SK-N-SH (cell line): Measurements from ENCODE around the gene SP110. TPM values are rescaled to one million over a fixed set of nuclear protein-coding genes. Genes with fewer than 3 reads are reported as not detected.

Experiments
- CTCF ChIA-PET: fragments of 300-600, 350-600 bp; formaldehyde crosslinking; extraction: SDS; loops from one replicate; lab custom pipeline; 2021; lab: Yijun Ruan, JAX
- POLR2A ChIA-PET: fragments of 350-600 bp; sonication (Branson Sonifier 250); formaldehyde crosslinking; extraction: SDS; loops from one replicate; lab custom pipeline; 2020; ENCODE audit warnings: antibody characterized with exemption, inconsistent platforms; lab: Yijun Ruan, JAX
- DNase-seq: peaks from one replicate; pipeline ENCODE4 v3.0.0; 2012
- H2AFZ ChIP-seq: fragments of 200-600 bp; sonication (generic); 2 replicates; pipeline ENCODE4 v1.8.1; 2016; ENCODE audit warnings: antibody characterized with exemption, mild to moderate bottlenecking, low read depth
- H3F3A ChIP-seq: fragments of 200-600 bp; sonication (generic); replicated peaks from 2 replicates; pipeline ENCODE3; 2016; ENCODE audit warnings: antibody characterized with exemption, mild to moderate bottlenecking; ENCODE audit not compliant: insufficient read depth
- H3K27ac ChIP-seq, 2 experiments: fragments of 200-500 bp in 1 of 2; fragments of 200-600 bp in 1 of 2; sonication (Bioruptor generic) in 1 of 2; sonication (generic), shearing (Covaris generic) in 1 of 2; 2 replicates each; pipeline versions ENCODE4 v1.5.1 to v1.6.1; 2014 to 2016; ENCODE audit warnings: low read depth in 2 of 2, inconsistent platforms in 1 of 2, low read length in 1 of 2, mild to moderate bottlenecking in 1 of 2, mixed read lengths in 1 of 2
- H3K27me3 ChIP-seq: fragments of 200-600 bp; sonication (generic), shearing (Covaris generic); 2 replicates; pipeline ENCODE4 v1.6.1; 2016; ENCODE audit warnings: mixed run types; ENCODE audit not compliant: insufficient read depth
- H3K36me3 ChIP-seq, 2 experiments: fragments of 200-500 bp in 1 of 2; fragments of 200-600 bp in 1 of 2; sonication (Bioruptor generic) in 1 of 2; sonication (generic) in 1 of 2; replicated peaks in 1 of 2; 2 replicates each; pipeline versions ENCODE3 to v1.5.1; 2014 to 2016; ENCODE audit warnings: low read length in 1 of 2, mild to moderate bottlenecking in 1 of 2; ENCODE audit not compliant: insufficient read depth in 2 of 2, control insufficient read depth in 1 of 2
- H3K4me1 ChIP-seq, 2 experiments: fragments of 200-500 bp in 1 of 2; fragments of 200-600 bp in 1 of 2; sonication (Bioruptor generic) in 1 of 2; sonication (generic), shearing (Covaris generic) in 1 of 2; 2 replicates each; pipeline versions ENCODE4 v1.5.1 to v1.6.1; 2014 to 2016; ENCODE audit warnings: low read depth in 1 of 2, low read length in 1 of 2, mixed run types in 1 of 2; ENCODE audit not compliant: insufficient read depth in 2 of 2, control insufficient read depth in 1 of 2
- H3K4me2 ChIP-seq: fragments of 200-600 bp; sonication (generic), shearing (Covaris generic); 2 replicates; pipeline ENCODE4 v1.6.1; 2017; ENCODE audit warnings: mixed run types
- H3K4me3 ChIP-seq, 2 experiments: fragments of 200-500 bp in 1 of 2; fragments of 200-600 bp in 1 of 2; sonication (Bioruptor generic) in 1 of 2; sonication (generic), shearing (Covaris generic) in 1 of 2; 2 replicates each; pipeline versions ENCODE4 v1.5.1 to v1.8.1; 2014 to 2016; ENCODE audit warnings: low read depth in 2 of 2, inconsistent platforms in 1 of 2, low read length in 1 of 2, mild to moderate bottlenecking in 1 of 2, mixed read lengths in 1 of 2, moderate library complexity in 1 of 2
- H3K79me2 ChIP-seq: fragments of 200-600 bp; sonication (generic); 2 replicates; pipeline ENCODE4 v1.8.1; 2017; ENCODE audit warnings: mild to moderate bottlenecking; ENCODE audit not compliant: insufficient read depth
- H3K9ac ChIP-seq: fragments of 200-600 bp; sonication (generic); 2 replicates; pipeline ENCODE4 v1.6.1; 2017; ENCODE audit warnings: mixed run types
- H3K9me2 ChIP-seq: fragments of 200-600 bp; sonication (generic); 2 replicates; pipeline ENCODE4 v1.6.1; 2017; ENCODE audit warnings: mixed run types
- H3K9me3 ChIP-seq: fragments of 200-600 bp; sonication (generic); 2 replicates; pipeline ENCODE4 v1.6.1; 2017; ENCODE audit warnings: mixed run types, mild to moderate bottlenecking, moderate library complexity
- H4K20me1 ChIP-seq: fragments of 200-600 bp; sonication (generic); 2 replicates; pipeline ENCODE4 v1.6.1; 2017; ENCODE audit warnings: mild to moderate bottlenecking, mixed run types; ENCODE audit not compliant: insufficient read depth
- EP300 ChIP-seq, 2 experiments: IDR thresholded peaks; 2 replicates each; pipeline versions ENCODE4 v1.4.0 to v1.6.1; 2012; ENCODE audit warnings: borderline replicate concordance in 1 of 2, low read depth in 1 of 2, low read length in 1 of 2
- EZH2phosphoT487 ChIP-seq: fragments of 200-600 bp; sonication (generic); IDR thresholded peaks from 2 replicates; pipeline ENCODE4 v1.6.1; 2017; ENCODE audit warnings: low read depth, mixed run types, mild to moderate bottlenecking, antibody characterized with exemption, moderate library complexity, borderline replicate concordance
- FOXM1 ChIP-seq: IDR thresholded peaks from 2 replicates; pipeline ENCODE4 v1.4.0; 2012; ENCODE audit warnings: low read depth, mild to moderate bottlenecking
- GATA2 ChIP-seq: sonication (generic); formaldehyde crosslinking; IDR thresholded peaks from 2 replicates; pipeline ENCODE4 v1.5.0; 2020; ENCODE audit warnings: mild to moderate bottlenecking, missing genetic modification reagents
- IRF3 ChIP-seq: fragments of 150-350 bp; IDR thresholded peaks from 2 replicates; pipeline ENCODE4 v1.6.1; 2016; ENCODE audit warnings: mild to moderate bottlenecking, low read depth, low read length
- JUND ChIP-seq: IDR thresholded peaks from 2 replicates; pipeline ENCODE4 v1.4.0; 2012
- MAX ChIP-seq: IDR thresholded peaks from 2 replicates; pipeline ENCODE4 v1.4.0; 2012; ENCODE audit warnings: low read depth
- MXI1 ChIP-seq: IDR thresholded peaks from 2 replicates; pipeline ENCODE4 v1.6.1; 2012; ENCODE audit warnings: mild to moderate bottlenecking, low read depth, low read length, improper control_type of control experiment
- NFIC ChIP-seq: IDR thresholded peaks from 2 replicates; pipeline ENCODE4 v1.4.0; 2012; ENCODE audit warnings: borderline replicate concordance
- NRF1 ChIP-seq: IDR thresholded peaks from 2 replicates; pipeline ENCODE4 v1.6.1; 2012; ENCODE audit warnings: low read depth, mild to moderate bottlenecking, low read length
- POLR2AphosphoS5 ChIP-seq: IDR thresholded peaks from 2 replicates; pipeline ENCODE4 v1.6.1; 2012; ENCODE audit warnings: low read depth, low read length
- RCOR1 ChIP-seq: fragments of 150-350 bp; IDR thresholded peaks from 2 replicates; pipeline ENCODE4 v1.6.1; 2017; ENCODE audit warnings: antibody characterized with exemption, low read length
- RXRA ChIP-seq: IDR thresholded peaks from 2 replicates; pipeline ENCODE4 v1.4.0; 2012; ENCODE audit warnings: low read depth, mild to moderate bottlenecking, borderline replicate concordance
- SMC3 ChIP-seq: IDR thresholded peaks from 2 replicates; pipeline ENCODE4 v1.6.1; 2012; ENCODE audit warnings: low read depth, low read length, improper control_type of control experiment
- TCF12 ChIP-seq: IDR thresholded peaks from 2 replicates; pipeline ENCODE4 v1.4.0; 2012
- USF1 ChIP-seq: IDR thresholded peaks from 2 replicates; pipeline ENCODE4 v1.4.0; 2012; ENCODE audit warnings: low read depth, borderline replicate concordance
- USF2 ChIP-seq: fragments of 150-350 bp; IDR thresholded peaks from 2 replicates; pipeline ENCODE4 v1.6.1; 2017; ENCODE audit warnings: antibody characterized with exemption, low read length, low read depth, borderline replicate concordance
- YY1 ChIP-seq: IDR thresholded peaks from 2 replicates; pipeline ENCODE4 v1.4.0; 2012; ENCODE audit warnings: low read depth, mild to moderate bottlenecking
- WGBS: methylation state at CpG from one replicate; pipeline ENCODE4 v1.1.6; 2017; ENCODE audit warnings: low lambda C conversion rate; 5-methylcytosine and 5-hydroxymethylcytosine counted together
- polyA plus RNA-seq, 3 experiments: library from polyadenylated mRNA; depleted of rRNA; stranded (reverse); fragments of >200 nt; gene quantifications; 2 replicates each; pipeline ENCODE4 v1.2.3, GENCODE V29; 2012
- TF ChIP-seq, protein P1 (sequence below): IDR thresholded peaks from 2 replicates; pipeline ENCODE4 v1.6.1; 2012; ENCODE audit warnings: mild to moderate bottlenecking, low read depth, low read length, moderate library complexity

SP110 gene
- polyA plus RNA-seq, 1 of the 3 experiments (the other 2 are of a cell fraction), result 10.4 TPM

DNA sequence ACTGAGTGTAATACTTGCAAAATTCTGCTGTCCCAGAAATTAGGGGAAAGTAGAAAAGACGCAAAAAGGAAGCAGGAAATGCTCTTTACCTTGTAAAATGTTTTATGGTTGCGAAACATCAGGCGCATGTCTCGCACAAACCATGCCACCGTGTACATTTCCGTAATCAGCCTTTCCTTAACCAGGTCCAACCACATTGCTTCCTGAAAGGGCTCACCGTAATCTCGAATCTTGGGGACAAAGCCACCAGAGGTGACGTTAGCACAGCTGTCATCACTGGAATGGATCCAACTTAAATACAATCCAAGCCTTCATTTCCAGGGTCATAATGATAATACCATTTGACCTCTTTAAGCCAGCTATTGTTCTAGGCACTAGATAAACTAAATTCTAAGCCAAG, 49.3 kb downstream of the SP110 start:
- Histone ChIP-seq H2AFZ (no peak overlapping the region), H3K36me3 (no peaks in the 10 kb centered on the region), H3K4me3 (no peak overlapping the region), H4K20me1 (no peaks in the 10 kb centered on the region), H3K27ac (no peak overlapping the region), H3F3A (no peaks in the 10 kb centered on the region), H3K27me3 (no peaks in the 10 kb centered on the region), H3K9me3 (no peaks in the 10 kb centered on the region), H3K79me2 (no peaks in the 10 kb centered on the region), H3K4me2 (no peak overlapping the region), H3K9me2 (no peaks in the 10 kb centered on the region), H3K9ac (no peak overlapping the region), H3K4me1 (no peaks in the 10 kb centered on the region)
- DNase-seq, result no peak
- POLR2A ChIA-PET, result no interaction called here
- CTCF ChIA-PET, result interaction anchor here (4.0 kb wide), 1 partner anchor 11 kb away, joined by 28 read pairs; no protein-coding TSS in a partner anchor
- no peak for TF ChIP-seq JUND
- TF ChIP-seq IRF3, result no peak
- no peak for TF ChIP-seq YY1
- TF ChIP-seq RXRA, result no peak
- TF ChIP-seq GATA2 (CRISPR knock-in tag), result no peak
- no peak for TF ChIP-seq USF2
- no peak for TF ChIP-seq NRF1
- TF ChIP-seq EP300 (IDR thresholded peaks at IDR 0.05; ENCODE audit: borderline replicate concordance in 1 of 2, low read depth in 1 of 2, low read length in 1 of 2), result no peak
- no peak for TF ChIP-seq TCF12
- no peak for TF ChIP-seq FOXM1
- TF ChIP-seq, protein P1, sequence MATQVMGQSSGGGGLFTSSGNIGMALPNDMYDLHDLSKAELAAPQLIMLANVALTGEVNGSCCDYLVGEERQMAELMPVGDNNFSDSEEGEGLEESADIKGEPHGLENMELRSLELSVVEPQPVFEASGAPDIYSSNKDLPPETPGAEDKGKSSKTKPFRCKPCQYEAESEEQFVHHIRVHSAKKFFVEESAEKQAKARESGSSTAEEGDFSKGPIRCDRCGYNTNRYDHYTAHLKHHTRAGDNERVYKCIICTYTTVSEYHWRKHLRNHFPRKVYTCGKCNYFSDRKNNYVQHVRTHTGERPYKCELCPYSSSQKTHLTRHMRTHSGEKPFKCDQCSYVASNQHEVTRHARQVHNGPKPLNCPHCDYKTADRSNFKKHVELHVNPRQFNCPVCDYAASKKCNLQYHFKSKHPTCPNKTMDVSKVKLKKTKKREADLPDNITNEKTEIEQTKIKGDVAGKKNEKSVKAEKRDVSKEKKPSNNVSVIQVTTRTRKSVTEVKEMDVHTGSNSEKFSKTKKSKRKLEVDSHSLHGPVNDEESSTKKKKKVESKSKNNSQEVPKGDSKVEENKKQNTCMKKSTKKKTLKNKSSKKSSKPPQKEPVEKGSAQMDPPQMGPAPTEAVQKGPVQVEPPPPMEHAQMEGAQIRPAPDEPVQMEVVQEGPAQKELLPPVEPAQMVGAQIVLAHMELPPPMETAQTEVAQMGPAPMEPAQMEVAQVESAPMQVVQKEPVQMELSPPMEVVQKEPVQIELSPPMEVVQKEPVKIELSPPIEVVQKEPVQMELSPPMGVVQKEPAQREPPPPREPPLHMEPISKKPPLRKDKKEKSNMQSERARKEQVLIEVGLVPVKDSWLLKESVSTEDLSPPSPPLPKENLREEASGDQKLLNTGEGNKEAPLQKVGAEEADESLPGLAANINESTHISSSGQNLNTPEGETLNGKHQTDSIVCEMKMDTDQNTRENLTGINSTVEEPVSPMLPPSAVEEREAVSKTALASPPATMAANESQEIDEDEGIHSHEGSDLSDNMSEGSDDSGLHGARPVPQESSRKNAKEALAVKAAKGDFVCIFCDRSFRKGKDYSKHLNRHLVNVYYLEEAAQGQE, result no peak
- no peak for TF ChIP-seq SMC3
- TF ChIP-seq EZH2phosphoT487, result no peak
- TF ChIP-seq NFIC, result no peak
- TF ChIP-seq POLR2AphosphoS5, result no peak
- no peak for TF ChIP-seq USF1
- no peak for TF ChIP-seq MAX
- TF ChIP-seq MXI1, result no peak
- TF ChIP-seq RCOR1, result no peak
- 81% methylated on average over 9 of the region's 9 CpGs for WGBS
